ENCODE data around the gene ATP2A1.

DNA sequence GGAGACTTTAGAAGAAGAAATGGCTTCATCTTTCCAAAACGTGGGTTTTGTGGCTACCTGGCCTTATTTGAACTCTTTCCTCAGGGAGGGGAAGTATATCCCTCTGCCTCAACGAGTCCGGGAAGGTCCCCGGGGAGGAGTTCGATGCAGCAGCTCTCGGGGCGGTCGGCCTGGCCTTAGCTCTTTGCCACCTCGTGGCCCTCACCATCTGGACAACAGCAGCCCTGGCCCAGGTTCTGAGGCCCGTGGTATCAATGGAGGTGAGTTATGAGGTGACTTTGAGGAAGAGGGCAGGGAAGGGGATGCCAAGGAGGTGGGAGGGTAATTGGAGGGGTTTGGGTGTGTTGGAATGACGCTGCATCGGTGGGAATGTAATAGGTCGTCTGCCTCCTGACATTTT lies 47.8 kb upstream of the ATP2A1 start:
- TF ChIP-seq CTCF (IDR thresholded peaks at IDR 0.05) (no peak), POLR2A (IDR thresholded peaks at IDR 0.05) (no peak)

All from esophagus squamous epithelium (tissue), 4 donors.